B cell (primary cell): ENCODE results near the gene FOXE1.

ENCODE experiments used
- EZH2 ChIP-seq: IDR thresholded peaks from 2 replicates; pipeline ENCODE4 v1.6.1; 2012; ENCODE audit warnings: borderline replicate concordance, low read depth, mild to moderate bottlenecking, moderate library complexity, low read length; ENCODE audit not compliant: insufficient read depth, poor library complexity, severe bottlenecking
- TF ChIP-seq, protein P1 (sequence below): fragments of 200-600 bp; IDR thresholded peaks from one replicate; pipeline ENCODE4 v1.8.0; 2022; ENCODE audit warnings: antibody characterized with exemption, mild to moderate bottlenecking

DNA sequence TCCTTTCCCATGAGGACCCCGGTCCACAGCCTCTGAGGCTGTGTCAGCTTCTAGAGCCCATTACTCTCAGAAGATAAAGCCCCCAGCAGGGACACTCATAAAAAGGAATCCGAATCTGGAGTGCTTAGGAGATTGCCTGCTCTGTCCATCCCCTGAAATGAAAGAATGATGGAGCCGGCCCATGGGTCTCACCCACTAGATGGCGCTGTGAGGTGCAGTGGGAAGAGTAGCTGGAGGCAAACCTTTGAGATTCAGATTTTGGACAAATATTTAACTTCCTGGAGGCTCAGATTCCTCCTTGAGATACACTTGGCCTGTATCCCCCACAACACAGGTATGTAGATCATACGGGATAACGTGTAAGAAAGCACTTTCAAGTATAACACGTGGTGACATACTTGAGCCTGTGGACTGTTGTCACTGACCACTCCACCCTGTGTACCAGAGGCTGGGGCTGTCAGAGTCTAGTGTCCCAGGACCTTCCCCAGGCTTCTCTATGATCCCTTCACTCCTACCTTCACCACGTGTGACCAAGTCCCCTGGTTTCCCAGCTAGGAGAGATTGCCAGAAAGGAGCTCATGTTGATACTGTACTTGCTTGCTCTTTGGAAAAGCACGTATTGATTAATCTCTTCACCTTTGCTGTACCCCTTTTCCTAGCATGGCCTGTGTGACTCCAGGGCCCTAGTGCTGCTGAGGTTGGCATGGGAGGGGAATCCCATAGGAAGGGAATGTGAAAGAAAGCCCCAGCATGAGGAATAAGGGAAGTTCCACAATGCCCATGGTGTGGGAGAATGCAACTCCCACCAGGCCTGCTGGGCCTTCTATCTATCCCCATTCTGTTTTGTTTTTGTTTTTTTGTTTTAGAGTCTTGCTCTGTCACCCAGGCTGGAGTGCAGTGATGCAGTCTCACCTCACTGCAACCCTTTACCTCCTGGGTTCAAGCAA is 37.2 kb downstream of the FOXE1 start:
- TF ChIP-seq, protein P1, sequence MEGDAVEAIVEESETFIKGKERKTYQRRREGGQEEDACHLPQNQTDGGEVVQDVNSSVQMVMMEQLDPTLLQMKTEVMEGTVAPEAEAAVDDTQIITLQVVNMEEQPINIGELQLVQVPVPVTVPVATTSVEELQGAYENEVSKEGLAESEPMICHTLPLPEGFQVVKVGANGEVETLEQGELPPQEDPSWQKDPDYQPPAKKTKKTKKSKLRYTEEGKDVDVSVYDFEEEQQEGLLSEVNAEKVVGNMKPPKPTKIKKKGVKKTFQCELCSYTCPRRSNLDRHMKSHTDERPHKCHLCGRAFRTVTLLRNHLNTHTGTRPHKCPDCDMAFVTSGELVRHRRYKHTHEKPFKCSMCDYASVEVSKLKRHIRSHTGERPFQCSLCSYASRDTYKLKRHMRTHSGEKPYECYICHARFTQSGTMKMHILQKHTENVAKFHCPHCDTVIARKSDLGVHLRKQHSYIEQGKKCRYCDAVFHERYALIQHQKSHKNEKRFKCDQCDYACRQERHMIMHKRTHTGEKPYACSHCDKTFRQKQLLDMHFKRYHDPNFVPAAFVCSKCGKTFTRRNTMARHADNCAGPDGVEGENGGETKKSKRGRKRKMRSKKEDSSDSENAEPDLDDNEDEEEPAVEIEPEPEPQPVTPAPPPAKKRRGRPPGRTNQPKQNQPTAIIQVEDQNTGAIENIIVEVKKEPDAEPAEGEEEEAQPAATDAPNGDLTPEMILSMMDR = peak; percentile 72
- TF ChIP-seq EZH2 = no peak
